GM12878 (cell line): ENCODE results near the gene PKD2. TPM values are rescaled to one million over a fixed set of nuclear protein-coding genes. Genes with fewer than 3 reads are reported as not detected.
"Not testable (repeated sequence)": the region's sequence is repeated elsewhere in the genome, so short reads cannot be mapped to it uniquely, and the experiment has no call there.

Experiments used
- ATAC-seq: fragments of 200-7000 bp; cut with Tn5 transposase; 3 replicates; pipeline ENCODE4 v1.9.1; 2020; ENCODE audit warnings: mild to moderate bottlenecking, moderate library complexity
- BruUV-seq: library from RNA; stranded (reverse); fragments of 400-500 nt; replicated peaks from 2 replicates; lab custom pipeline; 2021; lab: Mats Ljungman, UMichigan
- CTCF ChIA-PET: fragments of 300-600 bp; sonication (Branson Sonifier 250); formaldehyde crosslinking; extraction: SDS; loops from one replicate; lab custom pipeline; 2021; ENCODE audit warnings: inconsistent platforms; lab: Yijun Ruan, JAX
- POLR2A ChIA-PET: fragments of 350-600 bp; formaldehyde crosslinking; extraction: SDS; loops from one replicate; lab custom pipeline; 2021; ENCODE audit warnings: inconsistent platforms; lab: Charles Lee
- RAD21 ChIA-PET: fragments of 300-600 bp; sonication (Branson Sonifier 250); formaldehyde crosslinking; loops from one replicate; lab custom pipeline; 2023; ENCODE audit warnings: antibody characterized with exemption; ENCODE audit not compliant: unreplicated experiment; lab: Charles Lee
- SMC1A ChIA-PET: fragments of 300-600 bp; sonication (Branson Sonifier 250); formaldehyde crosslinking; loops from one replicate; lab custom pipeline; 2023; ENCODE audit not compliant: unreplicated experiment, uncharacterized antibody; lab: Charles Lee
- DNase-seq: peaks from one replicate; pipeline ENCODE4 v3.0.0-alpha.2; 2011; ENCODE audit warnings: low read depth, low spot score
- FAIRE-seq: peaks from 3 replicates; lab custom pipeline; 2011; peaks lifted over from hg19 to GRCh38; lab: Jason Lieb, UNC
- H2AFZ ChIP-seq: 2 replicates; pipeline ENCODE4 v1.6.0; 2011; ENCODE audit warnings: low read depth, low read length, control low read depth; ENCODE audit not compliant: control insufficient read depth
- H3K27ac ChIP-seq: 2 replicates; pipeline ENCODE4 v1.5.1; 2011; ENCODE audit warnings: control low read depth; ENCODE audit not compliant: control insufficient read depth, insufficient read depth
- H3K27me3 ChIP-seq, 2 experiments: replicated peaks in 1 of 2; 2 replicates each; pipeline versions ENCODE4 v1.6.0 to v1.6.1; 2011; ENCODE audit warnings: low read length in 1 of 2; ENCODE audit not compliant: control insufficient read depth in 2 of 2, insufficient read depth in 2 of 2
- H3K36me3 ChIP-seq, 2 experiments: 2 replicates each; pipeline ENCODE4 v1.5.1; 2011; ENCODE audit warnings: low read length in 1 of 2; ENCODE audit not compliant: control insufficient read depth in 2 of 2, insufficient read depth in 2 of 2
- H3K4me1 ChIP-seq: 2 replicates; pipeline ENCODE4 v1.6.1; 2011; ENCODE audit warnings: mild to moderate bottlenecking, low read length, moderate library complexity, mixed read lengths; ENCODE audit not compliant: control insufficient read depth, insufficient read depth
- H3K4me2 ChIP-seq: 2 replicates; pipeline ENCODE4 v1.6.0; 2011; ENCODE audit warnings: control low read depth; ENCODE audit not compliant: control insufficient read depth, insufficient read depth
- H3K4me3 ChIP-seq: fragments of 200-600 bp; sonication (generic); 2 replicates; pipeline ENCODE4 v1.5.1; 2016
- H3K79me2 ChIP-seq: 2 replicates; pipeline ENCODE4 v1.6.0; 2011; ENCODE audit warnings: low read length; ENCODE audit not compliant: control insufficient read depth, insufficient read depth
- H3K9ac ChIP-seq: 2 replicates; pipeline ENCODE4 v1.8.0; 2011; ENCODE audit warnings: low read length, control low read depth, mixed read lengths; ENCODE audit not compliant: control insufficient read depth, insufficient read depth
- H3K9me3 ChIP-seq: replicated peaks from 3 replicates; pipeline ENCODE4 v1.5.1; 2011; ENCODE audit warnings: mild to moderate bottlenecking, low read length; ENCODE audit not compliant: control insufficient read depth, insufficient read depth
- H4K20me1 ChIP-seq: 2 replicates; pipeline ENCODE4 v1.6.0; 2011; ENCODE audit not compliant: control insufficient read depth, insufficient read depth
- DPF2 ChIP-seq: fragments of 450-650 bp; IDR thresholded peaks from 2 replicates; pipeline ENCODE4 v1.6.1; 2017; ENCODE audit warnings: mild to moderate bottlenecking
- ESRRA ChIP-seq: IDR thresholded peaks from 2 replicates; pipeline ENCODE4 v1.6.1; 2012; ENCODE audit warnings: mild to moderate bottlenecking, low read length, improper control_type of control experiment
- IKZF2 ChIP-seq, 2 experiments: fragments of 450-650 bp; IDR thresholded peaks; 2 replicates each; pipeline ENCODE4 v1.6.1; 2017; ENCODE audit warnings: mild to moderate bottlenecking in 2 of 2, moderate library complexity in 2 of 2
- JUND ChIP-seq: IDR thresholded peaks from 2 replicates; pipeline ENCODE4 v1.6.1; 2012; ENCODE audit warnings: low read depth, mild to moderate bottlenecking, low read length, improper control_type of control experiment, moderate library complexity
- KAT2A ChIP-seq: conservative IDR thresholded peaks from 2 replicates; pipeline ENCODE4 v1.6.1; 2011; ENCODE audit warnings: low read depth, low read length; ENCODE audit not compliant: control insufficient read depth
- MXI1 ChIP-seq: fragments of 150-350 bp; IDR thresholded peaks from 2 replicates; pipeline ENCODE4 v1.6.1; 2011; ENCODE audit warnings: low read depth, mild to moderate bottlenecking, inconsistent platforms, low read length, improper control_type of control experiment
- NFIC ChIP-seq: IDR thresholded peaks from 2 replicates; pipeline ENCODE4 v1.6.1; 2012; ENCODE audit warnings: low read depth, mild to moderate bottlenecking, inconsistent platforms, low read length, moderate library complexity
- POLR2AphosphoS2 ChIP-seq: IDR thresholded peaks from 2 replicates; pipeline ENCODE4 v1.6.1; 2011; ENCODE audit warnings: low read depth, mild to moderate bottlenecking, low read length, improper control_type of control experiment, moderate library complexity
- POU2F2 ChIP-seq: IDR thresholded peaks from 3 replicates; pipeline ENCODE4 v1.6.1; 2011; ENCODE audit warnings: low read depth, mild to moderate bottlenecking, low read length, borderline replicate concordance
- SUZ12 ChIP-seq: fragments of 200-600 bp; sonication (generic); IDR thresholded peaks from one replicate; pipeline ENCODE4 v1.6.1; 2018; ENCODE audit warnings: antibody characterized with exemption, mild to moderate bottlenecking; ENCODE audit not compliant: unreplicated experiment
- ZNF24 ChIP-seq: fragments of 450-650 bp; IDR thresholded peaks from 2 replicates; pipeline ENCODE4 v1.6.1; 2017; ENCODE audit warnings: antibody characterized with exemption, mild to moderate bottlenecking
- ZNF384 ChIP-seq: IDR thresholded peaks from 2 replicates; pipeline ENCODE4 v1.6.1; 2012; ENCODE audit warnings: low read depth, mild to moderate bottlenecking, low read length, improper control_type of control experiment, borderline replicate concordance
- WGBS: methylation state at CpG from one replicate; pipeline ENCODE4 v1.1.6; 2016; ENCODE audit warnings: low lambda C conversion rate; ENCODE audit not compliant: insufficient replicate concordance, insufficient coverage; ENCODE audit errors: missing lambda C conversion rate; 5-methylcytosine and 5-hydroxymethylcytosine counted together
- in situ Hi-C: fragments of 300-500 bp; cut with MboI; formaldehyde crosslinking; loops from 9 replicates; pipeline ENCODE4 v1.14.3; 2018; ENCODE audit warnings: mixed read lengths
- intact Hi-C: fragments of 100-400 bp; cut with micrococcal nuclease; formaldehyde crosslinking; loops from one replicate; pipeline ENCODE4 v1.14.2; 2022; ENCODE audit not compliant: unreplicated experiment
- polyA plus RNA-seq, 11 experiments: library from polyadenylated mRNA; depleted of rRNA in 4 of 11; unstranded in 6 of 11; stranded (reverse) in 5 of 11; fragments of >200 nt; fragmentation: Nextera tagmentation in 4 of 11; fragmentation: Illumina TruSeq in 1 of 11; extraction: Ambion mirVana in 4 of 11; extraction: Trizol in 1 of 11; gene quantifications; 1 replicate in 1 of 11; 2 replicates in 10 of 11; pipeline versions ENCODE4 v1.2.1 to v1.2.3, GENCODE V29; 2011 to 2016; ENCODE audit warnings: inconsistent platforms in 2 of 11, missing spikeins in 2 of 11, low read depth in 1 of 11
- total RNA-seq, 4 experiments: library from RNA; depleted of rRNA in 3 of 4; stranded (reverse); fragments of >200 nt in 3 of 4; fragmentation: Illumina TruSeq in 1 of 4; extraction: Trizol in 1 of 4; gene quantifications; 2 replicates each; pipeline versions ENCODE4 v1.2.1 to v1.2.3, GENCODE V29; 2013 to 2021
- TF ChIP-seq, protein P1 (sequence below): fragments of 150-350 bp; IDR thresholded peaks from 2 replicates; pipeline ENCODE4 v1.6.1; 2014; ENCODE audit warnings: mild to moderate bottlenecking, low read depth, low read length

Gene PKD2
- total and polyA plus RNA-seq, 10 of the 15 experiments (the other 5 are each of a cell fraction or from before 2014, with no cell fraction given): 2.0 to 13.8 (median 8.4) TPM

GRCh38 chr4:88108108-88108465, 100.7 kb downstream of the PKD2 start:
- BruUV-seq, H3K4me1 ChIP-seq, FAIRE-seq, in situ Hi-C loops, H3K9me3 ChIP-seq, H3K9ac ChIP-seq, intact Hi-C loops, RAD21 ChIA-PET, H2AFZ ChIP-seq, H3K4me3 ChIP-seq, H3K4me2 ChIP-seq, H3K79me2 ChIP-seq, ATAC-seq, H4K20me1 ChIP-seq, H3K36me3 ChIP-seq, H3K27ac ChIP-seq, CTCF ChIA-PET, POLR2A ChIA-PET, DNase-seq, H3K27me3 ChIP-seq, SMC1A ChIA-PET: not testable (repeated sequence)
- 29% methylated on average over 7 of the region's 7 CpGs for WGBS

GRCh38 chr4:88108747-88109122, 101.3 kb downstream of the PKD2 start:
- H3K4me2 ChIP-seq: no peak overlapping the region
- intact Hi-C loops: no loop called here
- no peaks in the 10 kb centered on the region for H3K79me2 ChIP-seq
- no peak for FAIRE-seq
- H3K27me3 ChIP-seq: no peaks in the 10 kb centered on the region; a peak in 1 of 4 replicates
- no peaks in the 10 kb centered on the region for H3K4me1 ChIP-seq
- ChIA-PET SMC1A (no interaction called here), POLR2A (no interaction called here), CTCF (no interaction called here), RAD21 (no interaction called here)
- H3K9me3 ChIP-seq: no peaks in the 10 kb centered on the region
- no peak for ATAC-seq
- TF ChIP-seq POU2F2: no peak
- no peak for TF ChIP-seq MXI1
- no peak for TF ChIP-seq ESRRA
- TF ChIP-seq ZNF24: no peak
- TF ChIP-seq KAT2A: no peak
- no peak for TF ChIP-seq JUND
- no peak for TF ChIP-seq SUZ12
- no peak for TF ChIP-seq POLR2AphosphoS2
- TF ChIP-seq DPF2: no peak
- no peak for TF ChIP-seq NFIC
- no peak for TF ChIP-seq IKZF2 (IDR thresholded peaks at IDR 0.05)
- no peak for TF ChIP-seq ZNF384
- TF ChIP-seq, protein P1, sequence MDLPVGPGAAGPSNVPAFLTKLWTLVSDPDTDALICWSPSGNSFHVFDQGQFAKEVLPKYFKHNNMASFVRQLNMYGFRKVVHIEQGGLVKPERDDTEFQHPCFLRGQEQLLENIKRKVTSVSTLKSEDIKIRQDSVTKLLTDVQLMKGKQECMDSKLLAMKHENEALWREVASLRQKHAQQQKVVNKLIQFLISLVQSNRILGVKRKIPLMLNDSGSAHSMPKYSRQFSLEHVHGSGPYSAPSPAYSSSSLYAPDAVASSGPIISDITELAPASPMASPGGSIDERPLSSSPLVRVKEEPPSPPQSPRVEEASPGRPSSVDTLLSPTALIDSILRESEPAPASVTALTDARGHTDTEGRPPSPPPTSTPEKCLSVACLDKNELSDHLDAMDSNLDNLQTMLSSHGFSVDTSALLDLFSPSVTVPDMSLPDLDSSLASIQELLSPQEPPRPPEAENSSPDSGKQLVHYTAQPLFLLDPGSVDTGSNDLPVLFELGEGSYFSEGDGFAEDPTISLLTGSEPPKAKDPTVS: no peak
- DNase-seq: no peak
- H3K9ac ChIP-seq: no peak overlapping the region
- H4K20me1 ChIP-seq: no peaks in the 10 kb centered on the region
- BruUV-seq: no TSS peak
- H2AFZ ChIP-seq: no peak overlapping the region
- in situ Hi-C loops: no loop called here
- no peaks in the 10 kb centered on the region for H3K36me3 ChIP-seq
- no peak overlapping the region for H3K27ac ChIP-seq
- WGBS: 71% methylated on average over 5 of the region's 5 CpGs
- no peak overlapping the region for H3K4me3 ChIP-seq
